Trophoblast cell (in vitro differentiated cells and primary cell): ENCODE data around the gene PLA2G2C.
A peak's percentile ranks its signal among the peaks of the same experiment; 100 is the strongest.
"Not testable (repeated sequence)": the region's sequence is repeated elsewhere in the genome, so short reads cannot be mapped to it uniquely, and the experiment has no call there.

ENCODE experiments used
- DNase-seq, 2 donors: peaks; one replicate each; pipeline ENCODE4 v3.0.0-alpha.2; 2016
- H2AFZ ChIP-seq: 2 replicates; pipeline ENCODE4 v1.6.1; 2013; ENCODE audit warnings: low read length, moderate library complexity, mild to moderate bottlenecking; ENCODE audit not compliant: insufficient read depth, poor library complexity
- H2AK5ac ChIP-seq: 2 replicates; pipeline ENCODE4 v1.6.1; 2013; ENCODE audit warnings: mild to moderate bottlenecking, low read length
- H2BK120ac ChIP-seq: 2 replicates; pipeline ENCODE4 v1.6.1; 2013; ENCODE audit warnings: low read length, mild to moderate bottlenecking, moderate library complexity; ENCODE audit not compliant: insufficient read depth, poor library complexity
- H2BK12ac ChIP-seq: 2 replicates; pipeline ENCODE4 v1.6.1; 2013; ENCODE audit warnings: mild to moderate bottlenecking, low read length, moderate library complexity
- H2BK5ac ChIP-seq: 2 replicates; pipeline ENCODE4 v1.6.1; 2013; ENCODE audit warnings: low read length, low read depth, moderate library complexity, mild to moderate bottlenecking; ENCODE audit not compliant: poor library complexity
- H3K14ac ChIP-seq: 2 replicates; pipeline ENCODE4 v1.6.1; 2013; ENCODE audit warnings: mild to moderate bottlenecking, low read length
- H3K18ac ChIP-seq: 2 replicates; pipeline ENCODE4 v1.6.1; 2013; ENCODE audit warnings: mild to moderate bottlenecking, low read length
- H3K23ac ChIP-seq: 2 replicates; pipeline ENCODE4 v1.6.1; 2013; ENCODE audit warnings: low read length
- H3K27ac ChIP-seq: 2 replicates; pipeline ENCODE4 v1.5.1; 2013; ENCODE audit warnings: low read depth, mild to moderate bottlenecking, inconsistent platforms, low read length, moderate library complexity
- H3K27me3 ChIP-seq: 2 replicates; pipeline ENCODE4 v1.6.1; 2013; ENCODE audit warnings: inconsistent platforms, mild to moderate bottlenecking, low read length, moderate library complexity; ENCODE audit not compliant: insufficient read depth
- H3K36me3 ChIP-seq, 2 experiments: 1 replicate in 1 of 2; 2 replicates in 1 of 2; pipeline ENCODE4 v1.6.1; 2013; ENCODE audit warnings: low read length in 2 of 2, mild to moderate bottlenecking in 2 of 2, moderate library complexity in 1 of 2; ENCODE audit not compliant: insufficient read depth in 2 of 2, control insufficient read depth in 1 of 2
- H3K4ac ChIP-seq: 2 replicates; pipeline ENCODE4 v1.6.1; 2013; ENCODE audit warnings: low read depth, mild to moderate bottlenecking, low read length, moderate library complexity
- H3K4me1 ChIP-seq, 2 experiments: 1 replicate in 1 of 2; 2 replicates in 1 of 2; pipeline ENCODE4 v1.6.1; 2013; ENCODE audit warnings: low read length in 2 of 2, mild to moderate bottlenecking in 2 of 2, moderate library complexity in 1 of 2; ENCODE audit not compliant: insufficient read depth in 2 of 2, control insufficient read depth in 1 of 2
- H3K4me2 ChIP-seq: 2 replicates; pipeline ENCODE4 v1.6.1; 2013; ENCODE audit warnings: inconsistent platforms, mild to moderate bottlenecking, low read length, moderate library complexity
- H3K4me3 ChIP-seq: 2 replicates; pipeline ENCODE4 v1.5.1; 2013; ENCODE audit warnings: mild to moderate bottlenecking, low read depth, low read length, inconsistent platforms
- H3K79me1 ChIP-seq: one replicate; pipeline ENCODE4 v1.6.1; 2013; ENCODE audit warnings: low read length
- H3K79me2 ChIP-seq: 2 replicates; pipeline ENCODE4 v1.6.1; 2013; ENCODE audit warnings: low read length, mild to moderate bottlenecking; ENCODE audit not compliant: control insufficient read depth, insufficient read depth, poor library complexity
- H3K9ac ChIP-seq: 2 replicates; pipeline ENCODE4 v1.6.1; 2013; ENCODE audit warnings: mild to moderate bottlenecking, low read length
- H3K9me3 ChIP-seq: 2 replicates; pipeline ENCODE4 v1.6.1; 2013; ENCODE audit warnings: low read depth, mild to moderate bottlenecking, control low read depth, inconsistent platforms, low read length; ENCODE audit not compliant: insufficient read depth
- H4K12ac ChIP-seq: 2 replicates; pipeline ENCODE4 v1.6.1; 2013; ENCODE audit warnings: low read depth, mild to moderate bottlenecking, low read length, moderate library complexity
- H4K8ac ChIP-seq: 2 replicates; pipeline ENCODE4 v1.6.1; 2013; ENCODE audit warnings: low read depth, mild to moderate bottlenecking, low read length, moderate library complexity
- H4K91ac ChIP-seq: one replicate; pipeline ENCODE4 v1.6.1; 2013; ENCODE audit warnings: low read depth, mild to moderate bottlenecking, low read length, moderate library complexity
- WGBS: extraction: QIAGEN DNeasy Blood & Tissue Kit; methylation state at CpG from one replicate; pipeline ENCODE4 v1.1.7; 2013; ENCODE audit warnings: missing lambda C conversion rate; ENCODE audit not compliant: insufficient read length, insufficient coverage; ENCODE audit errors: extremely low coverage; 5-methylcytosine and 5-hydroxymethylcytosine counted together

Gene PLA2G2C

GRCh38 chr1:20219053-20219452, 32.7 kb upstream of the PLA2G2C start:
- not testable (repeated sequence) for H3K79me1 ChIP-seq, H2AFZ ChIP-seq, H3K4me3 ChIP-seq, DNase-seq, H3K4ac ChIP-seq, H3K36me3 ChIP-seq, H3K27me3 ChIP-seq, H3K27ac ChIP-seq, H2BK12ac ChIP-seq, H3K4me1 ChIP-seq, H3K9me3 ChIP-seq, H3K79me2 ChIP-seq, H2BK120ac ChIP-seq, H3K18ac ChIP-seq, H4K12ac ChIP-seq, H4K91ac ChIP-seq, H3K23ac ChIP-seq, H2BK5ac ChIP-seq, H4K8ac ChIP-seq, H3K4me2 ChIP-seq, H3K9ac ChIP-seq, H2AK5ac ChIP-seq, H3K14ac ChIP-seq
- no CpG with 5 or more reads among the region's 6 CpGs for WGBS

- no CpG with 5 or more reads among the region's 1 CpG for whole genome bisulfite sequencing
- no peak overlapping the region for H3K14ac ChIP-seq
- no peak overlapping the region for H3K4me3 ChIP-seq
- H3K18ac ChIP-seq, result no peak overlapping the region
- H3K9me3 ChIP-seq, result no peaks in the 10 kb centered on the region
- peaks cover 8% of the 10 kb centered on the region for H3K79me1 ChIP-seq
- no peak overlapping the region for H4K12ac ChIP-seq
- no peak overlapping the region for H3K23ac ChIP-seq
- H3K79me2 ChIP-seq, result no peaks in the 10 kb centered on the region
- H2BK12ac ChIP-seq, result no peak overlapping the region
- no peak overlapping the region for H3K4me2 ChIP-seq
- H3K9ac ChIP-seq, result no peak overlapping the region
- no peak overlapping the region for H2BK120ac ChIP-seq
- no peak overlapping the region for H2AK5ac ChIP-seq
- H2AFZ ChIP-seq, result no peak overlapping the region
- no peak overlapping the region for H3K4ac ChIP-seq
- no peak overlapping the region for H4K91ac ChIP-seq
- peaks cover 8 to 10% of the 10 kb centered on the region in 2 experiments for H3K4me1 ChIP-seq
- H3K36me3 ChIP-seq, result no peaks in the 10 kb centered on the region
- H3K27ac ChIP-seq, result no peak overlapping the region
- no peak overlapping the region for H2BK5ac ChIP-seq
- no peaks in the 10 kb centered on the region for H3K27me3 ChIP-seq
- no peak overlapping the region for H4K8ac ChIP-seq
- peak in 1 of 2 donors; percentile 75 for DNase-seq
Measured at GRCh38 chr1:20216574-20216973, 30.3 kb upstream of the PLA2G2C start.

- Histone ChIP-seq H2AK5ac (no peak overlapping the region), H2BK12ac (no peak overlapping the region), H3K27ac (no peak overlapping the region), H3K27me3 (no peaks in the 10 kb centered on the region), H4K12ac (no peak overlapping the region), H4K8ac (no peak overlapping the region), H3K14ac (no peak overlapping the region), H3K23ac (no peak overlapping the region), H3K9ac (no peak overlapping the region), H2BK5ac (no peak overlapping the region), H3K9me3 (no peaks in the 10 kb centered on the region), H3K79me2 (no peaks in the 10 kb centered on the region), H2BK120ac (no peak overlapping the region), H3K4me2 (no peak overlapping the region), H2AFZ (no peak overlapping the region), H3K18ac (no peak overlapping the region), H3K36me3 (no peaks in the 10 kb centered on the region), H3K79me1 (peaks cover 10% of the 10 kb centered on the region), H4K91ac (no peak overlapping the region), H3K4me3 (no peak overlapping the region), H3K4ac (no peak overlapping the region), H3K4me1 (peaks cover 10% of the 10 kb centered on the region in 2 experiments)
- no CpG with 5 or more reads among the region's 6 CpGs for WGBS
- no peak for DNase-seq
Measured at GRCh38 chr1:20215716-20216115, 29.4 kb upstream of the PLA2G2C start.

- peak overlapping the region; percentile 55 for H3K27ac ChIP-seq
- H2BK120ac ChIP-seq, result peak overlapping the region; percentile 75
- H3K36me3 ChIP-seq, result no peaks in the 10 kb centered on the region
- no CpG with 5 or more reads among the region's 21 CpGs for WGBS
- no peaks in the 10 kb centered on the region for H3K79me2 ChIP-seq
- peak overlapping the region; percentile 35 for H4K8ac ChIP-seq
- no peak overlapping the region for H3K4me3 ChIP-seq
- H2AFZ ChIP-seq, result peak overlapping the region; percentile 40
- no peak overlapping the region for H3K9ac ChIP-seq
- H3K23ac ChIP-seq, result no peak overlapping the region
- peak overlapping the region; percentile 82 for H4K91ac ChIP-seq
- H3K14ac ChIP-seq, result peak overlapping the region; percentile 48
- peak overlapping the region; percentile 47 for H3K18ac ChIP-seq
- peak overlapping the region; percentile 57 for H2BK5ac ChIP-seq
- H3K27me3 ChIP-seq, result no peaks in the 10 kb centered on the region
- H3K4me1 ChIP-seq, result peaks cover 14 to 20% of the 10 kb centered on the region in 2 experiments
- no peak overlapping the region for H3K4ac ChIP-seq
- no peak overlapping the region for H2AK5ac ChIP-seq
- no peaks in the 10 kb centered on the region for H3K9me3 ChIP-seq
- H2BK12ac ChIP-seq, result peak overlapping the region; percentile 50
- DNase-seq, result peak; percentile 72 to 86
- peak overlapping the region; percentile 21 for H3K4me2 ChIP-seq
- peaks cover 14% of the 10 kb centered on the region for H3K79me1 ChIP-seq
- H4K12ac ChIP-seq, result no peak overlapping the region
Measured at GRCh38 chr1:20212685-20213331, 26.5 kb upstream of the PLA2G2C start.
